Duodenal mucosa (tissue), 2 donors: ENCODE data around the gene STAG1.

Experiments used
- H3K27ac ChIP-seq: one replicate; pipeline ENCODE4 v1.7.0; 2013; ENCODE audit warnings: low read depth, low read length
- H3K27me3 ChIP-seq, 2 donors: one replicate each; pipeline ENCODE4 v1.7.0; 2013; ENCODE audit warnings: low read length in 2 of 2, control low read depth in 1 of 2; ENCODE audit not compliant: insufficient read depth in 2 of 2, control insufficient read depth in 1 of 2
- H3K36me3 ChIP-seq, 2 donors: one replicate each; pipeline ENCODE4 v1.7.0; 2013; ENCODE audit warnings: low read length in 2 of 2, control low read depth in 1 of 2; ENCODE audit not compliant: insufficient read depth in 2 of 2, control insufficient read depth in 1 of 2
- H3K4me1 ChIP-seq, 2 donors: one replicate each; pipeline ENCODE4 v1.7.0; 2013; ENCODE audit warnings: low read length in 2 of 2, control low read depth in 1 of 2; ENCODE audit not compliant: insufficient read depth in 2 of 2, control insufficient read depth in 1 of 2
- H3K4me3 ChIP-seq, 2 donors: one replicate each; pipeline ENCODE4 v1.7.0; 2013; ENCODE audit warnings: low read length in 2 of 2, low read depth in 1 of 2
- H3K9ac ChIP-seq, 2 donors: one replicate each; pipeline ENCODE4 v1.7.0; 2013; ENCODE audit warnings: low read length in 2 of 2, low read depth in 1 of 2
- H3K9me3 ChIP-seq, 2 donors: one replicate each; pipeline ENCODE4 v1.7.0; 2013; ENCODE audit warnings: low read length in 2 of 2, control low read depth in 1 of 2; ENCODE audit not compliant: control insufficient read depth in 1 of 2

STAG1 gene

GRCh38 chr3:136637176-136637575 lies 115.0 kb downstream of the STAG1 start:
- no peak overlapping the region for H3K9ac ChIP-seq
- no peaks in the 10 kb centered on the region for H3K4me1 ChIP-seq
- H3K27ac ChIP-seq = no peak overlapping the region
- H3K36me3 ChIP-seq = no peaks in the 10 kb centered on the region
- H3K4me3 ChIP-seq = no peak overlapping the region
- no peaks in the 10 kb centered on the region for H3K9me3 ChIP-seq
- no peaks in the 10 kb centered on the region for H3K27me3 ChIP-seq

GRCh38 chr3:136634821-136635220 lies 117.4 kb downstream of the STAG1 start:
- Histone ChIP-seq H3K4me1 (peaks cover 0 to 3% of the 10 kb centered on the region in 2 donors), H3K27ac (no peak overlapping the region), H3K4me3 (no peak overlapping the region), H3K36me3 (no peaks in the 10 kb centered on the region), H3K9ac (no peak overlapping the region), H3K9me3 (no peaks in the 10 kb centered on the region), H3K27me3 (no peaks in the 10 kb centered on the region)

- no peaks in the 10 kb centered on the region for H3K9me3 ChIP-seq
- no peak overlapping the region for H3K9ac ChIP-seq
- H3K4me1 ChIP-seq = peaks cover 0 to 3% of the 10 kb centered on the region in 2 donors
These were observed 119.5 kb downstream of the STAG1 start for GRCh38 chr3:136632625-136633081.

GRCh38 chr3:136631424-136631823 lies 120.8 kb downstream of the STAG1 start:
- Histone ChIP-seq H3K9ac (no peak overlapping the region), H3K36me3 (peaks cover 5% of the 10 kb centered on the region in 2 donors), H3K9me3 (no peaks in the 10 kb centered on the region), H3K4me3 (no peak overlapping the region), H3K27ac (no peak overlapping the region), H3K4me1 (peaks cover 4 to 9% of the 10 kb centered on the region in 2 donors), H3K27me3 (no peaks in the 10 kb centered on the region)

More at GRCh38 chr3:136632625-136633081, 119.5 kb downstream of the STAG1 start:
- Histone ChIP-seq H3K27me3 (no peaks in the 10 kb centered on the region), H3K27ac (no peak overlapping the region), H3K36me3 (peaks cover 3 to 5% of the 10 kb centered on the region in 2 donors), H3K4me3 (no peak overlapping the region)

GRCh38 chr3:136630915-136631314 lies 121.3 kb downstream of the STAG1 start:
- H3K9me3 ChIP-seq = no peaks in the 10 kb centered on the region
- H3K36me3 ChIP-seq = peaks cover 5% of the 10 kb centered on the region in 2 donors
- H3K4me1 ChIP-seq = peaks cover 6 to 12% of the 10 kb centered on the region in 2 donors
- H3K4me3 ChIP-seq = no peak overlapping the region
- no peaks in the 10 kb centered on the region for H3K27me3 ChIP-seq
- no peak overlapping the region for H3K9ac ChIP-seq
- no peak overlapping the region for H3K27ac ChIP-seq

- no peak overlapping the region for H3K27ac ChIP-seq
These were observed 125.7 kb downstream of the STAG1 start for GRCh38 chr3:136626493-136626892.

GRCh38 chr3:136624894-136625815 lies 127.0 kb downstream of the STAG1 start:
- Histone ChIP-seq H3K4me1 (peaks cover 14 to 29% of the 10 kb centered on the region in 2 donors), H3K4me3 (peak overlapping the region; percentile 4 to 40), H3K36me3 (peaks cover 5% of the 10 kb centered on the region in 2 donors), H3K9me3 (no peaks in the 10 kb centered on the region), H3K27ac (no peak overlapping the region), H3K9ac (no peak overlapping the region), H3K27me3 (no peaks in the 10 kb centered on the region)

More at GRCh38 chr3:136626493-136626892, 125.7 kb downstream of the STAG1 start:
- Histone ChIP-seq H3K36me3 (peaks cover 5% of the 10 kb centered on the region in 2 donors), H3K9me3 (no peaks in the 10 kb centered on the region), H3K4me3 (no peak overlapping the region), H3K27me3 (no peaks in the 10 kb centered on the region), H3K4me1 (peaks cover 14 to 28% of the 10 kb centered on the region in 2 donors), H3K9ac (no peak overlapping the region)

- Histone ChIP-seq H3K9me3 (no peaks in the 10 kb centered on the region), H3K4me3 (no peak overlapping the region), H3K36me3 (peaks cover 5 to 7% of the 10 kb centered on the region in 2 donors), H3K27me3 (no peaks in the 10 kb centered on the region), H3K4me1 (peaks cover 14 to 29% of the 10 kb centered on the region in 2 donors), H3K9ac (no peak overlapping the region), H3K27ac (no peak overlapping the region)
These were observed 127.8 kb downstream of the STAG1 start for GRCh38 chr3:136624371-136624770.

GRCh38 chr3:136621628-136622027 lies 130.6 kb downstream of the STAG1 start:
- Histone ChIP-seq H3K9me3 (no peaks in the 10 kb centered on the region), H3K27ac (no peak overlapping the region), H3K9ac (no peak overlapping the region), H3K4me3 (no peak overlapping the region), H3K4me1 (peaks cover 12 to 24% of the 10 kb centered on the region in 2 donors), H3K27me3 (no peaks in the 10 kb centered on the region), H3K36me3 (peaks cover 0 to 5% of the 10 kb centered on the region in 2 donors)

- Histone ChIP-seq H3K9ac (no peak overlapping the region), H3K27ac (no peak overlapping the region), H3K36me3 (peaks cover 0 to 5% of the 10 kb centered on the region in 2 donors), H3K4me1 (peaks cover 6 to 15% of the 10 kb centered on the region in 2 donors), H3K9me3 (no peaks in the 10 kb centered on the region), H3K4me3 (no peak overlapping the region), H3K27me3 (no peaks in the 10 kb centered on the region)
These were observed 131.7 kb downstream of the STAG1 start for GRCh38 chr3:136620436-136620835.
